IPS DF 4.7 (cell line): ENCODE measurements around the gene DHX35.

Experiments
- DNase-seq: peaks from one replicate; pipeline ENCODE4 v3.0.0-alpha.2; 2013; ENCODE audit warnings: low spot score; ENCODE audit errors: extremely low read depth

The DHX35 gene

DNA sequence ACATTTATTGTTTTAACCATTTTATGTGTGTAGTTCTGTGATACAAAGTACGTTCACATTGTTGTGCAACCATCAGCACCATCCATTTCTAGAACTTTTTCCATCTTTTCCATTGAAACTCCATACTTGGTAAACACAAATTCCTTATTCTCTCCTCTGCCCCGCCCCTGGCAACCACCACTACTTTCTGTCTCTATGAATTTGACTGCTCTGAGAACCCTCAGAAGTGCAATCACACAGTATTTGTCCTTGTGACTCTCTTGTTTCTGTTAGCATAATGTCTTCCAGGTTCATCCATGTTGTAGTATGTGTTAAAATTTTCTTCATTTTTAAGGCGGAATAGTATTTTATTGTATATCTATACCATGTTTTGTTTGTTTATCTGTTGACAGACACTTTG is 56.9 kb downstream of the DHX35 start:
- DNase-seq: no peak

DNA sequence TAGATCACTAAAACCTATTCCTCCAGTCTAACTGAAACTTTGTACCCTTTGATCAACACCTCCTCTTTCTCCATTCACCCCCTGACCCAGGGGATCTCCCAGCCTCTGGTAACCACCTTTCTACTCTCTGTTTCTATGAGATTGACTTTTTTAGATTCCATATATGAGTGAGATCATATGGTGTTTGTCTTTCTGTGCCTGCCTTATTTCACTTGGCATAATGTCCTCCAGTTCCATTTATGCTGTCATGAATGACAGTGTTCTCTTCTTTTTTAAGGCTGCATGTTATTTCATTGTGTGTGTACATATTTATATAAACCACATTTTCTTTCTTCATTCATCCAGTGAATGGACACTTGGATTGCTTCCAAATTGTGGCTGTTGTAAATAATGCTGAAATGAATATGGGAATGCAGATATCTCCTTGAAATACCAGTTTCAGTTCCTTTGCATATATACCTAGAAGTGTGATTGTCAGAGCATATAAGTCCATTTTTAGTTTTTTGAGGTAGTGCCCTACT is 57.7 kb downstream of the DHX35 start:
- no peak for DNase-seq

DNA sequence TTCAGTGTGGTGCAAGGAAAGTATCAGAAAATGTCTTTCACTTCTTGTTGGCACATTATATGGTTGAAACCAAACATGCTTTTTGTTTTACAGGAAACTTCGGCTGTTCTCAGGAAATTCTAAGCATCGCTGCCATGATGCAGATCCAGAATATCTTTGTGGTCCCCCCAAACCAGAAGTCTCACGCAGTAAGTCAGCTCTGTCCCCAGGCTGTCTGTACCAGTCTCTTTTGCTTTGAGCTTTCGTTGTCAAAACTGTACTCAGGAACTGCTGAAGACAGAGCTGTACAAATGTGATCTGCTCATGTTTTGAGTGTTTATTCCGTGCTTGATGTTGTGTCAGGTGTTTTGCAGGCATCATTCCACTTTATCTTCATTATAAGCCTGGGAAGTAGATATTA is 59.6 kb downstream of the DHX35 start:
- no peak for DNase-seq

DNA sequence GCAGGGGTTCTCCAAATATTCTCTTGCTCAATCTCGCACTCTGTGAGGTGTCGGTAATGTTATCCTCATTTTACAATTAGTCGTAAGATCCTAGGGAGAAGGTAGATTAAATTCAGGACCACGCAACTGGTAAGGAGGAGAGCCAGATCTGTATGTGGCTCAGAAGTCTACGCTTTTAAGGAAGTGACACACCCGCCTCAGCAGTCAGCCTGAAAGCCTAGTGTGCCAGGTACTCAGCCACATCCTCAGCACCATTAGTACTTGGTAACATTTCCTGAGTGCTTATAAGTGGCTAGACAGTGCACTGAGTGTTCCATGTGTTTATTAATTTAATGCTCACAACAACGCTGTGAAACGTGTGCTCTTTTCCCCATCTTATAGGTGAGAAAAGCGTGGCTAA is 63.7 kb downstream of the DHX35 start:
- DNase-seq: no peak

DNA sequence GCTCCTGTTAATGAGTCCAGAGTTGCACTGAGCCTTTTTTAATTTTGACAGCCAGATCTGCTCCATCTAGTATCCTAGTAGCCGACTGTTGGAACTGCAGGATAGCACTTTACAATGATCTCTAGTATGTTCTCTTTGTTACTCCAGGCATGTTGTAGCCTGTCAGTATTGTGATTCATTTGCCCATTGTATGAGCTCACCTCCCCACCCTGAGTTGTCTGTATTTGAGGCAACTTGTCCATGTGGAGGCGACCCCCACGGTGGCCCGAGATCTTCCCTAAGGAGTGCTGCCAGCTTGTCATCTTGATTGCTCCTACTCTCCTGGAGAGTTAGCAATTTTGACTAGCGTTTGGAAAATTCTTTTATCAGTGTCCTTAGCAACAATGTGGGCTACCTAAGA is 67.2 kb downstream of the DHX35 start:
- DNase-seq: no peak

DNA sequence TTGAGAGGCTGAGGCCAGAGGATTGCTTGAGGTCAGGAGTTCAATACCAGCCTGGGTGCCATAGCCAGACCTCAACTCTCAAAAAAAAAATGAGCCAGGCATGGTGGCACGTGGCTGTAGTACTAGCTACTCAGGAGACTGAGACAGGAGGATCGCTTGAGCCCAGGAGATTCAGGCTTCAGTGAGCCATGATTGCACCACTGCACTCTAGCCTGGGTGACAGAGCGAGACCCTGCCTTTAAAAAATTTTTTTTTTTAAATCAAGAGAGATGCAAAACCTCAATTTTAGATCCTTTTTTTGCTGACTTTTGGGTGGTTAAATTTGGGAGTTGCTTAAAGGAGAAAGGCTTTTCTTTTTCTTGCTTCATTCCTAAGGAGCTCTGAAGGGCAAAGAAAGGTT is 70.9 kb downstream of the DHX35 start:
- DNase-seq: no peak

DNA sequence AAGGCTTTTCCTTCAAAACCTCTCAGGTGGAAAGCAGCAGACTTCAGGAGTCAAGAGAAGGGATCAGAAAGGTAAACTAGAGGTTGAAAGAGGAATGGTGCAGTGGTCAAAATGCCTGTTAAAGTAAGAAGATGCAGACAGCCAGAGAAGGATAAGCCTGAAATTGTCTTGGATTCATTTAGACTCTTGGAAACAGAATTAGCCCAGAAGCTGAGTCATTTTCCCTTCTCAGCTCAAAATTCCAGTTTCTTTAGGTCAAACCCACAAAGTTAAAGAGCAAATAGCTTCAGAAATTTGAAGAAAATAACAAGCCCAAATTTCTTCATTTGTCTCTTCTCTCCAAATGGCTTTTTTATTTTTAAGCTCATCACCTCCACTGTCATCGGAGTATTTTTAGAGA is 73.9 kb downstream of the DHX35 start:
- no peak for DNase-seq

DNA sequence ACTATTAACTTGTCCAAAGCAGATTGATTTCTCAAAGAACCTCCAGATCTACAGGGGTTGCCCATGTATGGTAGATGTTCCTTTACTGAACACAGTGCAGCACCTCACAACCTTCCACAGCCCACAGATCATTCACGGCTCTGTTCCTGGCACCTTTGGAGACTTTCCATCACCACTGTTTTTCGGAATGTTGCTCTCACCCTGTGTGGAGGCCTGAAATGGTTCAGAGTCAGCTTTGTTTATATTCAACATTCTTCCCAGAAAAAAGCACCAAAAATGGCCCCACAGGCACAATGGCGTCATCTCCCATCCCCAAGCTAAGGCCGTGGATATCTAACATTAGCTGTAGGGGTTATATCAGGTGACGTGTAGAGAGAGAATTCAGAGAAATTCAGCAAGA is 74.7 kb downstream of the DHX35 start:
- DNase-seq: no peak

DNA sequence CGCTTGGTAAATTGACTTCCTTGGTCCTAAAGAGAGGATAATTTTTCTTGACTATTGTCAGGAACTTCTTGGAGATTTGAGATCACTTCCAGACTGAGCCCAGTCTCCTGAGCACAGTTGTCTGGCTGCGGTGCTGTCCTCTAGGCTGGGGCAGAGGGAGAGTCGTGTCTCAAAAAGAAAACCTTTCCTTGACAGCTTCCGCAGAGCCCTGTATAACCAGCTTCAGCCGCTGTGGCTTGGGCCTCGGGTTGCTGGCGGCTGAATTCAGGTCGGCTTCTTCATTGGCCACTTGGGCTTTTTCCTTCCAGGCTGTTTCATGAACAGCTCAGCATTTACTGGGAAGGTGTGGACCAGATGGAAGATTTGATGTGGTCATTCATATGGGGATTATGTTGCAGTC is 75.9 kb downstream of the DHX35 start:
- no peak for DNase-seq

DNA sequence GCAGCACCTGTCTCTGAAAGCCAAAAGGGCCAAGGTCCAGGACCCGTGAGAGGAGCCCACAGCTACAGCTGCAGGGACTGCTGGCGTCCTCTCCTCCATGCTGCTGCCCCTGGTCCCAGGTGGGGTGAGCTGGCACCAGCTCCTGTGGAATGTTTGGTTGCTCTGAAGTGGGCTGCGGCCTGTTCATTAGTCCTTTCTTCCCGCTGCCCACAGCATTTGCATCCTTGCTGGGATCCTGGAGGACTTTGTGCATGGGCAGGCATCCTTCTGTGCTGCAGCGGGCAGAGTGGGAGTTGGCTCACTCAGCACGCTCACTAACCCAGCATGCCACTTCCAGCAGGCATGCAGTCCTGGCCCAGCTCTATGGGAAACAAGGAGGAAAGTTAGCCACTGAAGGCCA is 76.4 kb downstream of the DHX35 start:
- DNase-seq: no peak

DNA sequence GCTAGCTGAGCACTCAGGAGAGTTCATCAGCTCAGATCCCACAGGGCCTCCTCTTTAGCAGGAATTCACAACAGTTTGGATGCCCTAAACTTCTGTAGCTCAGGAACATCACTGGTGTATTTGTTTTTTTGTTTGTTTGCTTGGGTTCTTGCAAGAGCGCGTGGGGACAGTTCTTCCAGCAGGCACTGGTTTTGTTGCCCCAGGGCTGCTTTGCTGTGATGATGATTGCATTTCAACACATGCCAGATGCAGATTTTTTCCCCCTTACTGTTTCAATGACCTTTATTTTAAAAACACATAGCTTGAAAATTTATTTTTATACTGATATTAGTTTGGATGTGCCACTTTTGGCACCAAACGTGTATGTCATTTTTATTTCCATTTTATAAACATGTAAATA is 77.1 kb downstream of the DHX35 start:
- no peak for DNase-seq

DNA sequence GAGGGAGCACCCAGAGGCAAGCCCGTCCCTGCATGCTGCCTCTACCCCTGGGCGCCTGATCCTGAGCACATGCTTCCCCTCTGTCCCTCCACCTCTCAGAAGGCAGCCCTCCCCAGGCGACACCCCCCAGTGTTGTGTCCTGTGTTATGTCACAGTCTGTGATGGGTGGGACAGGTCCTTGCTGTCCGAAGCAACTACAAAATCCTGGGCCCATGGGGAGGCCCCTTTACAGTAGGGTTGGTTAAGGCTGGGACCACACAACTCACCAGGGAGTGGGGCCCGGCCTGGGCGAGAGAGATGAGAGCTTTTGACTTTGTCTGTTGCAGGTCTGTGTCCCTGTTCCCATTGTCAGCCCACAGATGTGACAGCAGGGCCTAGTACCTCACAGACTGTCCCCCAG is 78.0 kb downstream of the DHX35 start:
- no peak for DNase-seq

DNA sequence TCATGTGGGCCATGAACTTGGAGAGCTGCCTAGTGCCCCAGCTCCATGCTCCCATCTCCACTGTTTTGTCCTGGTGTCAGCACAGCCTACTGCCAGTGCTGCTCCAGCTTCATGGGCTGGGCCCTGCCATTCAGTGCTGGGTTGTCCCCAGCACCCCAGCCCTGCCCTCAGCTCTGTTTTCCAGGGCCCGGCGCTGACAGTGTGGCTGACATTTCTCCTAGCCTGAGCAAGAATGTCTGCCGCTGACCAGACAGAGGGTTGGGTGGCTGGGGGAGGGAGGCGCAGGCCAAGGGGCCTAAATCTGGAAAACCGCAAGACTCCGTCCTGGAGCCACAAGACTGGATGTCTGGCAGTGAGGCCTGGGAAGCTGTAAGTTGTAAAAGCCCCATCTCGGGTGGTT is 78.9 kb downstream of the DHX35 start:
- no peak for DNase-seq

DNA sequence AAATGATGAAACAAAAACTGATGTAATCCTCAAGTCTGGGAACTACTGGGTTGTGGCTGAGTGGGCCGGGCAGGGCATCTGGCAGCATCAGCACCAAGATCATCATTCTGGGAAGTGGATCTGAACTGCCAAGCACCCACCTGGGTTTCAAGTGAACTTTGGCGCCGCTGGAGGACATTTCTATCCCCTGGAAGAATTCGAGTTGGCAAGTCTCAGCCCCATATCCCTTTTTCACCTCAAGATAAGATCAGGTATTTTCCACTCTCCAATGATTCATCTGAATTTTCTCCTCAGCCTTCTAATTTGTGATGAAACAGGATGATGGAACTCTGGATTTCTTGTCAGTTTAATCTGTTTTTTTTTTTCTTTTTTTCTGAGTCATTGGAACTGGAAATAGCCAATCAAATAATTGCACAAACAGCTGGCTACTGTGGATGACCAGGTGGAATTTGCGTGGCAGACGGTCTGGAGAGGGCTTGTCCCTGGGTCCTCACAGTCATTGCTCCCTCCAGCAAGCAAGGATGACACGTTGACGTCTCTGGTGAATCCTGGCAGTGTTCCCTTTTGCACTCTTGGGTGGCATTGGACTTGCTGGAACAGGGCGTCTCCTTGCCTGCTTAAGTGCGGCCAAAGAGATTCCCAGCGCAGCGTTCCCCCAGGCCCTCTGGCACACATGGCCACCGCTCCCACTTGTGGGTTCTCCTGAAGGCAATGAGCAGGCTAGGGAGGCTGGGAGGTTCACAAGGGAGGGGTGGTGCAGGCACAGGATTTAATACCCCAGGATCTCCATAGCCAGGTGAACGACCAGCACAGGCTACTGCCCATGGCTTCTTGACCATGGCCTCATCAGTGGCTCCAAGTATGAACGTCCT is 80.4 kb downstream of the DHX35 start:
- no peak for DNase-seq

DNA sequence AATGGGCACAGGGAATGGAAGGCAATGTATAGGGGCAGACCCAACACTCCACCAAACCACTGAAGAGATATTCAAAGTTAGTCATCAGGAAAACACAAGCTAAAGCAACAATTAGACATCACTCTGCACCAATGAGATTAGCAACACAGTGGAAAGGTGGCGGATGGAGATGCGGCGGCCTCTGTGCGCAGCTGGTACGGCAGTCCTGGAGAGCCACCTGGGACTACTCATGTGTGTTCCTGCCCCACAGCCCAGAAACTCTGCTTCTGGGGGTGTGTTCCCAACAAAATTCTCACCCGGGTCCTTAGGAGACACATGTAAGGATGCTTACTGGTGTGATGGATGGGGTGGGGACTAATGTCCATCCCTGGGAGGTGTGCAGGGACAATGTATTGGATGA is 82.4 kb downstream of the DHX35 start:
- no peak for DNase-seq

DNA sequence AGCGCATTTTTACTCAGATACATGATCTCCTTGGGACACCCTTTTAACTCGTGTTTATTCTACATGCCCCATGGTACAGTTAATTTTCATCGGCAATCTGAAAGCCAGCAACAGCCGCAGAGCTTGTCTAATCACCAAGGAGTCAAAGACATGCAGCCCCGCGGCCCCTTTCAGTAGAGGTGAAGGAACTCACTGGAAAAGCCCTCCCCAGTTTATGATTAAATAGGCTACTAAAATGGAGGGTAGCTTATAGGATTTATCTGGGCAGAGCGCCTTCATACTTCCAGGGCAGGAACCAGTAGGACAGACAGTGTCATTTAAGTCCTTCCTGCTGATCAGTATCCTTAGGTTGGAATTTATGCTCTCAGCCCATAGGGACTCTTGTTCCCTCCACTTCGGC is 83.5 kb downstream of the DHX35 start:
- DNase-seq: no peak

DNA sequence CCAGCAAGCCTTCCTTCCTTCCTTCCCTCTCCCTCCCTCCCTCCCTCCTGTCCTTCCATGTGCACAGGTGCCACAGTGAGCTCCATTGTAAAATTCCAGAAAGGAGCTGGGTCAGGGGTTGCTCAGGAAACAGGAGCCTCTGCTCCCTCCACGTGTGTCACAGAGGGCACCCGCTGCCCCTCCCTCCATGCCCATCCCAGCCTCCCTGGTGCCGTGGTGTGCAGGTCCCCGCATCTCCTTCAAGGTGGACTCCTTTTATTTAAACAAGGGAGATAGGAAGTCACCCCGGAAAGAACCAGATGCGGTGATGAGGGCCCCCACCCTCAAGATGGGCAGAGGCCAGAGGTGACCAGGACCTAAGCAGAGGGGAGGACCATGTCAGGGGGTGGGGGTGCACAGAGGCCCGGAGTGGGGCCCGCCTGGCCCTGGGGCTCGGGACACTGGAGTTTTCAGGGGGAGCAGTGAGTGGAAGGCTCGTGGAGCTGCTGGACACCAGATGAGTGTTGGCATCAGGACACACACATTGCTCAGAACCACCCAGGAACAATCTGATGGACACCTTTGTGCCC is 85.4 kb downstream of the DHX35 start:
- DNase-seq: no peak

DNA sequence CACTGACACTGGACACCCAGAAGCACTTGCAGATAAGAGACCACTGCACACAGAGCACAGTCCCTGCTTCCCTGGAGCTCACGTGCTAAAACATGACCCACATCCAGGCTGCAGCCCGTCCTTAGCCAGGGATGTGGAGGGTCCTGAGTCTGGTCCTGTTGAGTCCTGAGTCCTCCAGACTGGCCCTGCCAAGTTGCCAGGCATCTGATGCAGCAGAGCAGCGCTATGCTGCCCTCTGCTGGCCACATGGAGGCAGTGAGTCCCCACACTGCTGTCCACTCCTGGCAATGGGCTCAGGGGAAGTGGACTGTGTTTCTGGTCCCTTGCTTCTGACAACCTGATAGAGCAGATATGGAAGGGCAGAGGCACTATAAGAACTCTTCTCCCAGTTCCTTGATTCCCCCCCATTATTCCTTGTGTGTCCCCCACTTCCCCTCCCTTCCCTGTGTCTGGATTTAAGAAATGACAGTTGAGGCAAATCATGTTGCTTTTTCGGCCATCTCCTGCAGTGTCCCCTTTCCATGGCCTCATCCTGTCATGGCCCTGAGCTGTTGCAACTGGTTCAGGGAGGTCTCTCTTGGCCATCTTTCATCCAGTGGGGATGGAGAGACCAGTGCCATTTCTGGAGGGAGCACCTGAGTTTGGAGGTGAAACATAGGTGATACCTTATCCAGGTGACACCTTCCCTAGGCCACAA is 86.0 kb downstream of the DHX35 start:
- peak; percentile 53 for DNase-seq

DNA sequence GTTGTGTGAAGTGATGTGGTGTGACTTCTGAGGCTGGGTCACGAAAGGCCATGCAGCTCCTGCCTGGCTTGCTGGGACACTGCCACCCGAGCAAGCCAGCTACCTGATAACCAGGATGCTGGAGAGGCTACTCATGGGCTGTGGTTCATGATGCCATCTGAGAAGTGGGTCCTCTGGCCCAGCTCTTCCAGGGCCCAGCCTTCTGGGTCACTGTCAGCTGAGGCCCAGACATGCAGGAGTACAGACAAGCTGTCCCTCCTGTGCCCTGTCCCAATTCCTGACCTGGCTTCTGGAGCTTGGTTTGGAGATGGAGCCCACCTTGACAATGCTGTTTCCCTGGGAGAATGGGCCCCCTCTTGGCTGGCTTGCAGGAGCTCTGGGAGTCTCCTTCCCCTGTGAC is 87.0 kb downstream of the DHX35 start:
- DNase-seq: no peak

DNA sequence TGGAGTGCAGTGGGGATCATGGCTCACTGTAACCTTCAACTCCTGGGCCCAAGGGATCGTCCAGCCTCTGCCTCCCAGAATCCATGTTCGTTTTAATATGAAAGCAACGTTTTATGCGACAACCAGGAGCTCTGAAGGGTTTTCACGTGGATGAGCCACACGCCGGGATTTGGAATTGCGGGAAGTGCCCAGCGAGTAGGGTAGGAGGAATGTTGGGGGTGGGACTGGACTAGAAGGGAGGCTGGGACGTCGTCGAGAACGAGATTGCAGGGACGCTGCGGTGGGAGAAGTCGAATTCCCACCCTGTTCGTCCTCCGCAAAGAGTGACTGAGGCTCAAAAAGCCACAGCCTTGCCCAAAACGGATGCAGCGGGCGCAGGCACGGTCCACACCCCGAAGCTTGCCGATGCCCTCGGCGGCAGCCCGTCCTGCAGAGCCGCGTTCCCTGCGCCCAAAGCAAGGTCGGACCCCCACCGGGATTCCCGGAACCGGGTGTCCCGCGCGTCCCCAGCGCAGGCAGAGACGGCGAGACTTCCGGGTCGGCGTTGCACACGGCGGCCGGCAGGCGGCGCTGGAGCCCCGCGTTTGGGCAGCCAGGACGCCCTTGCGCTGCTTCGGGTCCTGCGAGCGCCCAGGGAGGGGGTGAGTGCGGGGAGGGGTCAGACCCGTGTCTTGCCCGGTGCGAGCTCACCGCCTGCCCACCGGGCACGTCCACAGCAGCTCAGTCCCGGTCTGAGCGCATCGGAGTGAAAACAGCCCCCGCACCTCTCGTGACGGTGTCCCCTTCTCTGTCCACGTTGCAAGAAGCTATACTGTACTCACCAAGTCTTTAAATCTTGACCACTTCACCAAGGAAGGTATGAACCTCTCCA is 87.8 kb downstream of the DHX35 start:
- peak; percentile 56 for DNase-seq

DNA sequence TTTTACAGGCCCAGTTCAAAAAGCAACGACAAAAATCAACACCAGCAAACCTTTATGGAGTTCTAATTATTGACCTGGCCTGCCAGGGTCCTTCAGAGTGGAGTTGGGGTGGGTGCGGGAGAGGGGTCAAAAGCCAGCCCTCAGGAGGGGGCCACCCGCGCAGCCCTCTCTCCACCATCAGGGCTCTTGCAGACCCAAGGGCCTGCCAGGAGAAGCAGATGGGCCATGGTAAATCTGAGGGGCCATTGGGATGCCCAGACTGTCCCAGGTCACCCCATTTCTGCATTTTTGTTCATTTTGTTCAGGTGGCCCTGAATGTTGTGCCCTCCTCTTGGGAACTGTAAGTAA is 88.4 kb downstream of the DHX35 start:
- DNase-seq: no peak

DNA sequence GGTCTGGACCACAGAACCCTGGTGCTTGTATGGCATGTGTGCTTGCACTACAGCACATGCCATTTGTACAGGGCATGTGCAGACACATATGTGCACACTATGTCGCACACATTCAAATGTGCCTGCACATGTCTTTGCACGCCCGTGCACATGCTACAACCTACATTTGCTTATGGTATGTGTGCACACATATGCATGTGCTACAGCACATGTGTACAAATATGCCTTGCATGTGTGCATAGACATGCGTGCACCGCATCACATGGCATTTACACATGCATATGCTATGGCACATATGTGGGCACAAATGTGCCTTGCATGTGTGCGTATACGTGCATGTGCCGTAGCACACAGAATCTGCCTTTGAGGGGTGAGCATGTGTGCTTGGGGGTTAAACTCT is 90.5 kb downstream of the DHX35 start:
- no peak for DNase-seq
